ENCODE data around the gene NTPCR. TPM values are rescaled to one million over a fixed set of nuclear protein-coding genes. Genes with fewer than 3 reads are reported as not detected.

Gene NTPCR
- total RNA-seq, 4 donors from 2014 or later = 24.6 to 37.1 (median 28.4) TPM

GRCh38 chr1:233031521-233031920, 81.1 kb downstream of the NTPCR start:
- H3K9me3 ChIP-seq = no peaks in the 10 kb centered on the region
- H3K27me3 ChIP-seq = no peaks in the 10 kb centered on the region
- no peaks in the 10 kb centered on the region for H3K4me1 ChIP-seq
- 33 to 75% methylated on average over 3 of the region's 3 CpGs for WGBS, 2 donors (ENCODE audit: low coverage in 1 of 2)
- TF ChIP-seq, protein P1, sequence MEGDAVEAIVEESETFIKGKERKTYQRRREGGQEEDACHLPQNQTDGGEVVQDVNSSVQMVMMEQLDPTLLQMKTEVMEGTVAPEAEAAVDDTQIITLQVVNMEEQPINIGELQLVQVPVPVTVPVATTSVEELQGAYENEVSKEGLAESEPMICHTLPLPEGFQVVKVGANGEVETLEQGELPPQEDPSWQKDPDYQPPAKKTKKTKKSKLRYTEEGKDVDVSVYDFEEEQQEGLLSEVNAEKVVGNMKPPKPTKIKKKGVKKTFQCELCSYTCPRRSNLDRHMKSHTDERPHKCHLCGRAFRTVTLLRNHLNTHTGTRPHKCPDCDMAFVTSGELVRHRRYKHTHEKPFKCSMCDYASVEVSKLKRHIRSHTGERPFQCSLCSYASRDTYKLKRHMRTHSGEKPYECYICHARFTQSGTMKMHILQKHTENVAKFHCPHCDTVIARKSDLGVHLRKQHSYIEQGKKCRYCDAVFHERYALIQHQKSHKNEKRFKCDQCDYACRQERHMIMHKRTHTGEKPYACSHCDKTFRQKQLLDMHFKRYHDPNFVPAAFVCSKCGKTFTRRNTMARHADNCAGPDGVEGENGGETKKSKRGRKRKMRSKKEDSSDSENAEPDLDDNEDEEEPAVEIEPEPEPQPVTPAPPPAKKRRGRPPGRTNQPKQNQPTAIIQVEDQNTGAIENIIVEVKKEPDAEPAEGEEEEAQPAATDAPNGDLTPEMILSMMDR (IDR thresholded peaks at IDR 0.05) = no peak
- TF ChIP-seq POLR2AphosphoS5 (IDR thresholded peaks at IDR 0.05) = no peak
- no peak for TF ChIP-seq EP300 (IDR thresholded peaks at IDR 0.05)
- no peak for TF ChIP-seq POLR2A (IDR thresholded peaks at IDR 0.05)
- ATAC-seq = no peak
- H3K27ac ChIP-seq = no peak overlapping the region
- H3K36me3 ChIP-seq = no peaks in the 10 kb centered on the region
- no peak overlapping the region for H3K4me3 ChIP-seq

DNA sequence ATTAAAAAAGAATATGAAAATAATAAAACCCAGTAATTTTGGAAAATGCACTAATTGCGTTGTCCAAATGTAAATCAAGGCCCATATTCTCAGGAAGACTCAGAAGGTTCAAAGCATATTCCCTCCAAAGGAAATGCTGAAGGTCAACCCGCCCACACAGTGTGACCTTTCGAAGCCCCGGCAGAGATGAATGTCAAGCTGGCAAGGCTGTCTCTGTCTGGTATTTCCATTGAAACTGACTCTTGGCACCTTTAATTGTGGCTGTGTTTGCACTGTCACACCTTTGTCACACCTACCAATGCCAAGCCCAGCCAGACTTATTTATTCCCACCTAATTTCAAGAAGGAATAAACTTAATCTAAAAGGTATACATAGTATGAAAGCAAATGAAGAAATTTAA, 82.5 kb downstream of the NTPCR start:
- 59 to 62% methylated on average over 4 of the region's 4 CpGs for WGBS, 2 donors (ENCODE audit: low coverage in 1 of 2)
- TF ChIP-seq POLR2AphosphoS5 (IDR thresholded peaks at IDR 0.05) = no peak
- no peak for TF ChIP-seq EP300 (IDR thresholded peaks at IDR 0.05)
- Histone ChIP-seq H3K27me3 (no peaks in the 10 kb centered on the region), H3K4me3 (no peak overlapping the region), H3K36me3 (no peaks in the 10 kb centered on the region), H3K27ac (no peak overlapping the region), H3K4me1 (no peaks in the 10 kb centered on the region), H3K9me3 (no peaks in the 10 kb centered on the region)
- no peak for ATAC-seq

- TF ChIP-seq EP300 (IDR thresholded peaks at IDR 0.05) = no peak
- no peak for TF ChIP-seq POLR2A (IDR thresholded peaks at IDR 0.05)
- TF ChIP-seq, protein P1 (IDR thresholded peaks at IDR 0.05) = no peak
- no peak for TF ChIP-seq POLR2AphosphoS5 (IDR thresholded peaks at IDR 0.05)
- H3K4me1 ChIP-seq = no peaks in the 10 kb centered on the region
- no peak overlapping the region for H3K4me3 ChIP-seq
- H3K27me3 ChIP-seq = no peaks in the 10 kb centered on the region
- WGBS, 2 donors (ENCODE audit: low coverage in 1 of 2) = 74 to 80% methylated on average over 3 of the region's 3 CpGs
- no peak overlapping the region for H3K27ac ChIP-seq
- no peaks in the 10 kb centered on the region for H3K9me3 ChIP-seq
- H3K36me3 ChIP-seq = no peaks in the 10 kb centered on the region
- peak; percentile 74 for ATAC-seq
These were observed 83.0 kb downstream of the NTPCR start for GRCh38 chr1:233033361-233033760.

Other genes starting within 250 kb of the NTPCR start
- 1 to 10 TPM in 3 of 4 donors, under 1 TPM in 1; 0.92 to 2.4 (median 1.8) TPM for gene MAP10, start 145.2 kb upstream of the NTPCR start, total RNA-seq

All from gastroesophageal sphincter (tissue), 4 donors.